Measurements from ENCODE around the gene MTTP.
"Not testable (repeated sequence)": the region's sequence is repeated elsewhere in the genome, so short reads cannot be mapped to it uniquely, and the experiment has no call there.

Gene MTTP

DNA sequence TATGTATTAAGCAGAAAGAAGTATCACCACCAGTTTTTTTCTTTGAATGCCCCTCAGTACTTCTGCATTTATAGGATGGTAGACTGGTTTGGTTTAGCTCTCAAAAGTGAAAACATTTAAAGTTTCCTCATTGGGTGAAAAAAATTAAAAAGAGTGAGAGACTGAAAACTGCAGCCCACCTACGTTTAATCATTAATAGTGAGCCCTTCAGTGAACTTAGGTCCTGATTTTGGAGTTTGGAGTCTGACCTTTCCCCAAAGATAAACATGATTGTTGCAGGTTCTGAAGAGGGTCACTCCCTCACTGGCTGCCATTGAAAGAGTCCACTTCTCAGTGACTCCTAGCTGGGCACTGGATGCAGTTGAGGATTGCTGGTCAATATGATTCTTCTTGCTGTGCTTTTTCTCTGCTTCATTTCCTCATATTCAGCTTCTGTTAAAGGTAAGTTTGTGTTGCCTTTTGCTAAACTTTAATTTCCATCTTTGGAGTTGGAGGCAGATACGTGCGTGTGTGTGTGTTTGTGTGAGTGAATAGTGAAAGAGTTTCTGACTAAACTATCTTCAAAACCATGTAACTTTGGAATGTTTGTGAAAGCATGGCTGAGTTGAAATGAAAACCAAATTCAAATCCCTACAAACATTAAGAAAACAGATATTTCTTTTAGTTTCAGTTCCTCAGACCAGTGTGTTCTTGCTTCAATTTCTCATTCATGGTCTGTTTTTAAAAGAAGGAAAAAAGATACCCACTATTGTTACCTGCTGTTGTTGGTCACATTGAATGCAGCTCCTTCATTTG lies at the start of gene MTTP:
TSS of gene MTTP (plus strand) at position 295 of the 795 bp plus-strand sequence. CDS start at position 381, 86 bp downstream.
- H3K9ac ChIP-seq (ENCODE audit: low read length), result no peak within 1 kb of the TSS
- no peaks in the 10 kb centered on the region for H3K9me2 ChIP-seq (ENCODE audit: low read depth, low read length)
- peak within 1 kb of the TSS; percentile 21; the same call in 1 of the 2 replicates for H3K4me2 ChIP-seq (ENCODE audit: low read length)
- H3F3A ChIP-seq (ENCODE audit: insufficient read depth, low read length), result no peaks in the 10 kb centered on the region
- no peak within 1 kb of the TSS for H2AFZ ChIP-seq (ENCODE audit: low read length)
- no peaks in the 10 kb centered on the region for H3K79me2 ChIP-seq (ENCODE audit: insufficient read depth, low read length)
- no peak for TF ChIP-seq EZH2 (IDR thresholded peaks at IDR 0.05; ENCODE audit: borderline replicate concordance, low read length)
- TF ChIP-seq, protein P1, sequence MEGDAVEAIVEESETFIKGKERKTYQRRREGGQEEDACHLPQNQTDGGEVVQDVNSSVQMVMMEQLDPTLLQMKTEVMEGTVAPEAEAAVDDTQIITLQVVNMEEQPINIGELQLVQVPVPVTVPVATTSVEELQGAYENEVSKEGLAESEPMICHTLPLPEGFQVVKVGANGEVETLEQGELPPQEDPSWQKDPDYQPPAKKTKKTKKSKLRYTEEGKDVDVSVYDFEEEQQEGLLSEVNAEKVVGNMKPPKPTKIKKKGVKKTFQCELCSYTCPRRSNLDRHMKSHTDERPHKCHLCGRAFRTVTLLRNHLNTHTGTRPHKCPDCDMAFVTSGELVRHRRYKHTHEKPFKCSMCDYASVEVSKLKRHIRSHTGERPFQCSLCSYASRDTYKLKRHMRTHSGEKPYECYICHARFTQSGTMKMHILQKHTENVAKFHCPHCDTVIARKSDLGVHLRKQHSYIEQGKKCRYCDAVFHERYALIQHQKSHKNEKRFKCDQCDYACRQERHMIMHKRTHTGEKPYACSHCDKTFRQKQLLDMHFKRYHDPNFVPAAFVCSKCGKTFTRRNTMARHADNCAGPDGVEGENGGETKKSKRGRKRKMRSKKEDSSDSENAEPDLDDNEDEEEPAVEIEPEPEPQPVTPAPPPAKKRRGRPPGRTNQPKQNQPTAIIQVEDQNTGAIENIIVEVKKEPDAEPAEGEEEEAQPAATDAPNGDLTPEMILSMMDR (IDR thresholded peaks at IDR 0.05; ENCODE audit: low read length), result no peak
- no peaks in the 10 kb centered on the region for H3K9me3 ChIP-seq (ENCODE audit: low read length)
- H3K36me3 ChIP-seq (ENCODE audit: insufficient read depth, low read length), result no peaks in the 10 kb centered on the region
- peak within 1 kb of the TSS; percentile 59 for H3K27ac ChIP-seq (ENCODE audit: low read depth, low read length, poor library complexity, severe bottlenecking)
- peak within 1 kb of the TSS; percentile 0 for H3K4me3 ChIP-seq (ENCODE audit: low read depth, low read length, poor library complexity, severe bottlenecking)
- H3K27me3 ChIP-seq (ENCODE audit: insufficient read depth, low read length), result no peaks in the 10 kb centered on the region
- no peaks in the 10 kb centered on the region for H4K20me1 ChIP-seq (ENCODE audit: insufficient read depth, low read length)
- H3K4me1 ChIP-seq (ENCODE audit: insufficient read depth, low read length, severe bottlenecking), result peaks cover 40% of the 10 kb centered on the region

DNA sequence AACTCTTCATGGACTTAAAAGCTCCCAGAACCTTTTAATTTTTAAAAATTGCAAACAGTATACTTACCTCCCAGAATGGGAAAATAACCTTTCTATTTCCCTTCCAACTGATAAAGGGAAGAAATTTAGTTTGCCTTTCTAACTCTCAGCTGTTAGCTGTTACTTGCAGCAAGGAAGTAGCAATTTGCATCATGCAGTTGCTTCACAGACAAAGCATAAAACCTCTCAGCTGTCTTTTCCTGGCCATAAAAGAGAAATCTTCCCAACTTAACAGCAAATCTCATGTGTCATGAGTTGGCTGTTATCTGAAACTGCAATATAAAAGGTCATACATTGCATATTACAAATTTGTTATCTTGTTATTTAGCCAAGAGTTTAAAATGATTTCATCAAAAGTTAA lies 45.4 kb upstream of the MTTP start:
- H3K36me3 ChIP-seq (ENCODE audit: insufficient read depth, low read length), result no peaks in the 10 kb centered on the region
- no peak overlapping the region for H3K27ac ChIP-seq (ENCODE audit: low read depth, low read length, poor library complexity, severe bottlenecking)
- no peak overlapping the region for H3K4me3 ChIP-seq (ENCODE audit: low read depth, low read length, poor library complexity, severe bottlenecking)
- no peak overlapping the region for H2AFZ ChIP-seq (ENCODE audit: low read length)
- no peaks in the 10 kb centered on the region for H3F3A ChIP-seq (ENCODE audit: insufficient read depth, low read length)
- no peaks in the 10 kb centered on the region for H3K79me2 ChIP-seq (ENCODE audit: insufficient read depth, low read length)
- no peak overlapping the region for H3K9ac ChIP-seq (ENCODE audit: low read length)
- TF ChIP-seq EZH2 (IDR thresholded peaks at IDR 0.05; ENCODE audit: borderline replicate concordance, low read length), result no peak
- TF ChIP-seq, protein P1 (IDR thresholded peaks at IDR 0.05; ENCODE audit: low read length), result no peak
- no peak overlapping the region for H3K4me2 ChIP-seq (ENCODE audit: low read length)
- H3K4me1 ChIP-seq (ENCODE audit: insufficient read depth, low read length, severe bottlenecking), result no peaks in the 10 kb centered on the region
- H3K27me3 ChIP-seq (ENCODE audit: insufficient read depth, low read length), result no peaks in the 10 kb centered on the region
- no peaks in the 10 kb centered on the region for H4K20me1 ChIP-seq (ENCODE audit: insufficient read depth, low read length)
- H3K9me3 ChIP-seq (ENCODE audit: low read length), result no peaks in the 10 kb centered on the region
- no peaks in the 10 kb centered on the region for H3K9me2 ChIP-seq (ENCODE audit: low read depth, low read length)

DNA sequence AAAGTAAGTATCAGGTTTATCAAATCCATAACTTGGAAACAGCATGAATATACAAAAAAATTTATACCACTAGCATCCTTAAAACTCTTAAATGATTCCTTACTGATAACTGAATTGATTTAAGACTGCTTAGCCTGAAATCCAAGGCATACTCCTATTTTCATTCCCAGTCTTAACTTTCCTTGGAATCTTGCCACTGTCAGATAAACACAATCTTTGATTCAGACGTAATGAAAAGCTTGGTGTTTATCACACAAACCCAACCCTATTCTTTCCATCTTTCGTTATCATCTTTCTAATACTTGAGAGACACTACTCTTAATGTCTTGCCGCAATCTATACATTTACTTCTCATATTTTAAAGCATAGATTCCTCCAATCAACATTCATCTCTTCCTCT lies 44.7 kb upstream of the MTTP start:
- H2AFZ ChIP-seq (ENCODE audit: low read length), result no peak overlapping the region
- no peaks in the 10 kb centered on the region for H3F3A ChIP-seq (ENCODE audit: insufficient read depth, low read length)
- no peaks in the 10 kb centered on the region for H3K9me3 ChIP-seq (ENCODE audit: low read length)
- H4K20me1 ChIP-seq (ENCODE audit: insufficient read depth, low read length), result no peaks in the 10 kb centered on the region
- H3K79me2 ChIP-seq (ENCODE audit: insufficient read depth, low read length), result no peaks in the 10 kb centered on the region
- TF ChIP-seq EZH2 (IDR thresholded peaks at IDR 0.05; ENCODE audit: borderline replicate concordance, low read length), result no peak
- TF ChIP-seq, protein P1 (IDR thresholded peaks at IDR 0.05; ENCODE audit: low read length), result no peak
- H3K9ac ChIP-seq (ENCODE audit: low read length), result no peak overlapping the region
- no peaks in the 10 kb centered on the region for H3K4me1 ChIP-seq (ENCODE audit: insufficient read depth, low read length, severe bottlenecking)
- H3K9me2 ChIP-seq (ENCODE audit: low read depth, low read length), result no peaks in the 10 kb centered on the region
- H3K4me3 ChIP-seq (ENCODE audit: low read depth, low read length, poor library complexity, severe bottlenecking), result no peak overlapping the region
- H3K27ac ChIP-seq (ENCODE audit: low read depth, low read length, poor library complexity, severe bottlenecking), result no peak overlapping the region
- H3K36me3 ChIP-seq (ENCODE audit: insufficient read depth, low read length), result no peaks in the 10 kb centered on the region
- H3K27me3 ChIP-seq (ENCODE audit: insufficient read depth, low read length), result no peaks in the 10 kb centered on the region
- no peak overlapping the region for H3K4me2 ChIP-seq (ENCODE audit: low read length)

DNA sequence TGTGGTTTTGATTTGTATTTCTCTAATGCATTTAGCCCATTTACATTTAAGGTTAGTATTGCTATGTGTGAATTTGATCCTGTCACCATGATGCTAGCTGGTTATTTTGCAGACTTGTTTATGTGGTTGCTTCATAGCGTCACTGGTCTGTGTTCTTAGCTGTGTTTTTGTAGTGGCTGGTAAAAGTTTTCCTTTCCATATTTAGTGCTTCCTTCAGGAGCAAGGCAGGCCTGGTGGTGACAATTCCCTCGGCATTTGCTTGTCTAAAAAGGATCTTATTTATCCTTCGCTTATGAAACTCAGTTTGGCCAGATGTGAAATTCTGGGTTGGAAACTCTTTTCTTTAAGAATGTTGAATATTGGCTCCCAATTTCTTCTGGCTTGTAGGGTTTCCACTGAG lies 39.9 kb upstream of the MTTP start:
- not testable (repeated sequence) for H3K36me3 ChIP-seq (ENCODE audit: insufficient read depth, low read length); H3K4me2 ChIP-seq (ENCODE audit: low read length); H3K27ac ChIP-seq (ENCODE audit: low read depth, low read length, poor library complexity, severe bottlenecking); H3K27me3 ChIP-seq (ENCODE audit: insufficient read depth, low read length); H3F3A ChIP-seq (ENCODE audit: insufficient read depth, low read length); H3K4me1 ChIP-seq (ENCODE audit: insufficient read depth, low read length, severe bottlenecking); H3K4me3 ChIP-seq (ENCODE audit: low read depth, low read length, poor library complexity, severe bottlenecking); H4K20me1 ChIP-seq (ENCODE audit: insufficient read depth, low read length); H3K9ac ChIP-seq (ENCODE audit: low read length); H2AFZ ChIP-seq (ENCODE audit: low read length); H3K9me2 ChIP-seq (ENCODE audit: low read depth, low read length); H3K79me2 ChIP-seq (ENCODE audit: insufficient read depth, low read length); H3K9me3 ChIP-seq (ENCODE audit: low read length)

Data from OCI-LY1 (cell line).